ENCODE measurements around the gene NEURL4. TPM values are rescaled to one million over a fixed set of nuclear protein-coding genes. Genes with fewer than 3 reads are reported as not detected.

Gene NEURL4
- total RNA-seq, 1 experiment from 2014 or later: 18.7 TPM

DNA sequence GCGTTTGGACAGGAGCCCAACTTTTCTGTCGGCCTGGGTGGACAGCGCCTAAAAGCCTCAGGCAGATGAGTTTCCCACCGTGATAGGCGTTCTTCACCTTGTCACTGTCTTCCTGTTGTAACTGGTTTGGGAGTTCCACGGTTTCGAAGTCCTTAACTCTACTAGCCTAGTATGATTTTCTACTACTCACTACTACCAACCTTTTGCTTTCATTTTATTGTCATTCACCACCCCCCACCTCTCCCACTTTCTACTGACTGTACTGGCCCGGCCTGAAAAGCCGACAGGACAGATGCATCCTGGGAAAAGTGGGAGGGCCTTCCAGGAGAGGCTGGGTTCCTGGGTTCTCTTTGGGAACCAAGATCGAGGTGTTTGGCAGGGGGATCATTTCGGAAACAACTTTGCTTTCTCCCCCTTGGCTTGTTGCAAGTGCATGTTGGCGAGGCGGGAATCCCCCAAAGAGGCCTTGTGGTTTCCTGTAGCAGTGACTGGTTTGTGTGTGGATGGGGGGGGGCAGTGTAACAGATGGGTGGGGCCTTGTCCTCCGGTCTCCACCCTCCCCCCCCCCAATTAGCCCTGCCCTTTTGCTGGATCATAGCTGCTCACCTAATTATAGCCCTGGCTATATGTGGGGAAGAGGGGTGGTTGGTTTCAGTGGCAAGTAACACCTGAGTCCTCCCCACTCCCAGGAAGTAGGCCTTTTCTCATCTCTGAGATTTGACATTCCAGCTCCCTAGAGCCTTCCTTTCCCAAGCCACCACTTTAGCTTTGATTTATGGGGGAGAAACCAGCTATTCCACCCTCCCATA, 20.3 kb downstream of the NEURL4 start:
- peak; percentile 69 to 78 for DNase-seq
- H3K36me3 ChIP-seq: peaks cover 45% of the 10 kb centered on the region
- H3K27ac ChIP-seq: peak overlapping the region; percentile 75
- H3K4me1 ChIP-seq: peaks cover under 1% of the 10 kb centered on the region; the same call in 1 of the 2 replicates
- H3K27me3 ChIP-seq: no peaks in the 10 kb centered on the region
- H3K9me3 ChIP-seq (replicated peaks): no peaks in the 10 kb centered on the region
- peak overlapping the region; percentile 86 for H3K4me3 ChIP-seq

DNA sequence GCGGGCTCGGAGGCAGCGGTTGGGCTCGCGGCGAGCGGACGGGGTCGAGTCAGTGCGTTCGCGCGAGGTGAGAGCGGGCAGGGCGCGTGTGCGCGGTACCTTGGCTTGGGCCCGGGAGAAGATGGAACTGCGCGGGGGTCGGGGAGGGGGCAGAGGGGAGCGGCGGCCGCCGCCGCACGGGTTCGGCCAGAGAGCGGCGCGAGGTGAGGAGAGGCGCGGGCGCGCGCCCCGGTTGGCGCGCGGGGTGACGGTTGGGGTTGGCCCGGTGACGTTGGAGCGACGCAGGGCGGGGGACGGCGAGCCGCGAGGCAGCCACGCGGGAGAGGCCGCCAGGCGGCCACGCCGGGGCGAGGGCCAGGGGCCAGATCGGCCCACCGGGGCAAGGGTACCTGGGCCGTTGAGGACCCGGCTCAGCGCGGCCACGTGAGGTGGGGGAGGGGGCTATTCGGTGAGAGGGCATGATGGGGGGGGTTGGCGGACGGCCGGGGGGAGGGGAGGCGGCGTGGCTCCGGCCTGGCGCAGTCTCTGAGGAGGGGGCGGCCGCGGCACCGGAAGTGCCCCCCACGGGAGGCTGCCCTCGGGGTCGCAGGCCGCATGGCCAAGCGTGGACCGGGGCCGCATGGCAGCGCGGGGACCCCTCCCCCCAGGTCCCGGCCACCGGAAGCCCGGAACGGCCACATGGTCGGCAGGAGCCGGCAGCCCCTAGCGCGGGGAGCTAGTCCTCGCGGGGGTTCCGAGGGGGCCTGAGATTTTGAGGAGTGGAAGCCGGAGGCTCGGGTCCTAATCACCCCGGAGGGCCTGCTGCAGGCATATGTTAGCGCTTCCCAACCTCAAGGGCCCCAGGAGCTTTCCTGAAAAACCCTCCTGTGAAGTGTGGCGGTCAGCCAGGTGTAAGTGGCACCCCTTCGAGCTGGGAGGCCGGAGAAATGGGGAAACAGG, 21.2 kb downstream of the NEURL4 start:
- Histone ChIP-seq H3K27ac (peak overlapping the region; percentile 75), H3K36me3 (peaks cover 36% of the 10 kb centered on the region), H3K27me3 (no peaks in the 10 kb centered on the region), H3K4me1 (no peaks in the 10 kb centered on the region), H3K9me3 (replicated peaks) (no peaks in the 10 kb centered on the region), H3K4me3 (peak overlapping the region; percentile 86)
- DNase-seq: no peak

DNA sequence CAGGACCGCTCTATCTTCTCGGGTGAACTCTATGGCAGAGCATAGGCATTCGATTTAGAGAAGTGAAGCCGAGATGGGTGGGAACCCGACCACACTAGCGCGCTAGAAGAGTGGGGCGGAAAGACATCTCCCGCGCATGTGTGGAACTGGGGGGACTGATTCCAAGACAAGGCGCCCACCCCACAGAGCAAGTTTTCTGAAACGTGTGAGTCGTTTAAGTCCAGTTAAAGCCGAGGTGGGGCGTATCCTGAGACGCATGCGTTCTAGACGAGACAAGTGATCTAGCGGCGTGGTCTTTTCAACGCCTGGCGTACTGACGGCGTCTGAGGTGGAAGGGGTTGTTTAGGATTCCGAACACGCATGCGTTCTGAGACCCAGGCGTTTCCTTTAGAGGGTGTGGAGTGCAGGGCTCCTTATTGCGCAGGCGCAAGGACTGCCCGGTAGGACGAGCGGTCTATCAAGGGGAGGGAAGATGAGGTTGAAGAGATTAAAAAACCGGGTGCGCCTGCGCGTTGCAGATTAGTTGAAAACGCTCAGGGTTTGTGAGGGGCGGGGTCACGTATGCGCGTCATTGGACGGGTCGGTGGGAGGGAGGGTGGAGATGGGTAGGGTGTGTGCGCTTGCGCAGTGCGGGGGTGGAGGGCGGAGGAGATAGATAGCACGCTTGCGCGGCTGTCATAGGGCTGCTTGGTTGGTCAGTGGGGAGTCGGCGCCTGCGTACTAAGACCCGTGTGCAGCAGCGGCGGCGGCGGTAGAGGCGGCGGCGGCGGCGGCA, 22.0 kb downstream of the NEURL4 start, which contains the start of gene EIF5A:
Gene EIF5A, plus strand, starts transcription at position 718 of the 775 bp plus-strand sequence. CDS start 2,008 bp downstream, outside the sequence.
- peak; percentile 99 for DNase-seq
- no peaks in the 10 kb centered on the region for H3K27me3 ChIP-seq
- H3K4me1 ChIP-seq: no peaks in the 10 kb centered on the region

GRCh38 chr17:7304179-7304578, 25.0 kb downstream of the NEURL4 start:
- no peaks in the 10 kb centered on the region for H3K9me3 ChIP-seq (replicated peaks)
- H3K27ac ChIP-seq: no peak overlapping the region
- peaks cover 2% of the 10 kb centered on the region for H3K36me3 ChIP-seq
- H3K27me3 ChIP-seq: no peaks in the 10 kb centered on the region
- H3K4me1 ChIP-seq: no peaks in the 10 kb centered on the region
- no peak for DNase-seq
- H3K4me3 ChIP-seq: no peak overlapping the region

More for the DNA sequence above, 22.0 kb downstream of the NEURL4 start, which contains the start of gene EIF5A:
- Histone ChIP-seq H3K4me3 (peak within 1 kb of the TSS; percentile 86), H3K36me3 (peaks cover 28% of the 10 kb centered on the region), H3K9me3 (replicated peaks) (no peaks in the 10 kb centered on the region), H3K27ac (peak within 1 kb of the TSS; percentile 75)

DNA sequence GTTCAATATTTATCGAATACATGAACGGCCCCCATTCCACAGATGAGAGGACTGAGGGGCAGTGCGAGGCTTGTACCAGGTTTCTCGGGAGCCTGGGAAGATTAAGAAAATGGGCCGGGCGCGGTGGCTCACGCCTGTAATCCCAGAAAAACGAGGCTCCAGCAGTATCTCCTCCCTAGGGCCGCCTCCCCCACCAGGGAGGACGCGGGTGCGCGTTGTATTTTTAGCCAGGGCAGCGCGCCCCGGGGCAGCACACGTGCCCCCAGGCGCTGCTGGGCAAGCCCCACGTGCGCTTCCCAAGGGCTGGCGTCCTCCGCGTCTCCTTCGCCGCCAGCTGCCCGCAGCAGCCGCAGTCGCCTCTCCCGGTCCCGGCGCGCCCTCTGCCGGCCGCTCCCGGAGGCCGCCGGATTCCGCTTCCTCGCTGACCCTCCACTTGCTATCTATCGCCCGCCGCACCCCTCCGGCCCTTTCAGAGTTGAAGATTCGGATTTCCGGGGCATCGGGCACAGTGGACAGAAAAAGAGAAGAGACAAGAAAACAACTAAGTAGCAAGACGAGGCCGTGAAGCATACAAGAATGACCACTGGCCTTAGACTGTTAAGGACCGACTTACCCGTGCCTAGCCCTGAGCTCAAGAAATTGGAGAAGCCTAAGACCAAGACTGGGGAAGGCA, 32.8 kb downstream of the NEURL4 start:
- H3K27me3 ChIP-seq: no peaks in the 10 kb centered on the region
- peak; percentile 72 to 80 for DNase-seq
- no peaks in the 10 kb centered on the region for H3K9me3 ChIP-seq (replicated peaks)
- no peaks in the 10 kb centered on the region for H3K36me3 ChIP-seq
- no peak overlapping the region for H3K4me3 ChIP-seq
- H3K4me1 ChIP-seq: no peaks in the 10 kb centered on the region
- no peak overlapping the region for H3K27ac ChIP-seq

- no peak overlapping the region for H3K27ac ChIP-seq
- H3K4me3 ChIP-seq: no peak overlapping the region
- no peaks in the 10 kb centered on the region for H3K4me1 ChIP-seq
- H3K27me3 ChIP-seq: no peaks in the 10 kb centered on the region
- DNase-seq: no peak
- no peaks in the 10 kb centered on the region for H3K9me3 ChIP-seq (replicated peaks)
- H3K36me3 ChIP-seq: no peaks in the 10 kb centered on the region
These were observed 33.6 kb downstream of the NEURL4 start for GRCh38 chr17:7295230-7296180.

GRCh38 chr17:7294614-7295153, 34.5 kb downstream of the NEURL4 start, which contains the start of gene YBX2:
YBX2 (minus strand) TSS chr17:7294639; CDS start chr17:7294500, 139 bp downstream.
- Histone ChIP-seq H3K27ac (no peak within 1 kb of the TSS), H3K36me3 (no peaks in the 10 kb centered on the region), H3K4me1 (no peaks in the 10 kb centered on the region), H3K27me3 (no peaks in the 10 kb centered on the region), H3K9me3 (replicated peaks) (no peaks in the 10 kb centered on the region), H3K4me3 (no peak within 1 kb of the TSS)
- DNase-seq: no peak

DNA sequence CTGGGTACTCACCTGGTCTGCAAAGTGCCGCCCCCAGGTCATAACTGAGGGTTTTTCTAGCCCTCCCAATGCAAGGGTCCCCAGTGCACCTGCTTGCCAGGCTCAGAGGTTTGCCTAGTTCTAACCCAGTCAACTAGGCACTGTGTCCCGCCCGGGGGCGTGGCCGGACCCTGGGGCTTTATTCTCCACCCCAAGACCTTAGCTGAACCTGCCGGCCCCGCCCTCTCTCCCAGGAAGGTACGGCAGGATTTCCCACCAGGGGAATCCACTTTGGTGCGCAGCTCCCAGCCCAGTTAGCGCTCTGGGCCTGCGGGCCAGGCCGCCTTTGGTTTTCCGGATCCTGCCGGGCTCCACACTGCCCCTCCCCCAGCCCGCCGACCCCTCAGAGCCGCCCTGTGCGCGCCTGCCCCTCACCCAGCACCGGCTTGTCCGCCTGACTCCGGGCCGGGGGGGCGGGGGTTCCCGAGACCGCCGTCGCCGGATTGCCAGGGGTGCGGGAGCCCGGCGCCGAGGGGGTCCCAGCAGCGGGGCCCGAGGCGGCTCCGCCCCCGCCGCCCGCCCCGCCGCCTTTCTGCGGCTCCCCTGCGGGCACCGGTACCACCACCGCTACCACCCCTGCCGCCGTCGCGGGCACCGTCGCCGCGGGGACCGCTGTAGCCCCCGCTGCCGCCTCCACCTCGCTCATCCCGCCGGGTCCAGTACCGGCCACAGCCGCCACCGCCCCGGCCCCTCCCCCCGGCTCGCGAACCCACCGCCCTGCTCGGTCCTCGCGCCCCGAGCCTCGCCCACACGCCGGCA, 35.1 kb downstream of the NEURL4 start:
- no peak for DNase-seq
- no peak overlapping the region for H3K27ac ChIP-seq
- H3K4me1 ChIP-seq: no peaks in the 10 kb centered on the region
- no peaks in the 10 kb centered on the region for H3K27me3 ChIP-seq
- no peaks in the 10 kb centered on the region for H3K9me3 ChIP-seq (replicated peaks)
- no peaks in the 10 kb centered on the region for H3K36me3 ChIP-seq
- H3K4me3 ChIP-seq: no peak overlapping the region

GRCh38 chr17:7293159-7293558, 36.0 kb downstream of the NEURL4 start:
- DNase-seq: no peak
- Histone ChIP-seq H3K27me3 (no peaks in the 10 kb centered on the region), H3K9me3 (replicated peaks) (no peaks in the 10 kb centered on the region), H3K4me3 (no peak overlapping the region), H3K36me3 (no peaks in the 10 kb centered on the region), H3K27ac (no peak overlapping the region), H3K4me1 (no peaks in the 10 kb centered on the region)

GRCh38 chr17:7292729-7293128, 36.4 kb downstream of the NEURL4 start:
- no peaks in the 10 kb centered on the region for H3K36me3 ChIP-seq
- H3K4me1 ChIP-seq: no peaks in the 10 kb centered on the region
- H3K4me3 ChIP-seq: no peak overlapping the region
- DNase-seq: peak in 1 of 2 experiments; percentile 26
- no peaks in the 10 kb centered on the region for H3K9me3 ChIP-seq (replicated peaks)
- no peak overlapping the region for H3K27ac ChIP-seq
- H3K27me3 ChIP-seq: no peaks in the 10 kb centered on the region

- H3K9me3 ChIP-seq (replicated peaks): no peaks in the 10 kb centered on the region
- no peak for DNase-seq
- no peaks in the 10 kb centered on the region for H3K27me3 ChIP-seq
- H3K4me1 ChIP-seq: no peaks in the 10 kb centered on the region
- no peaks in the 10 kb centered on the region for H3K36me3 ChIP-seq
- no peak overlapping the region for H3K27ac ChIP-seq
- no peak overlapping the region for H3K4me3 ChIP-seq
These were observed 36.9 kb downstream of the NEURL4 start for GRCh38 chr17:7292194-7292593.

- Histone ChIP-seq H3K4me1 (no peaks in the 10 kb centered on the region), H3K36me3 (no peaks in the 10 kb centered on the region), H3K27ac (no peak overlapping the region), H3K27me3 (no peaks in the 10 kb centered on the region), H3K4me3 (no peak overlapping the region), H3K9me3 (replicated peaks) (no peaks in the 10 kb centered on the region)
- no peak for DNase-seq
These were observed 38.5 kb downstream of the NEURL4 start for GRCh38 chr17:7290685-7291084.

Data from SJCRH30 (cell line).